GM21360 (cell line): ENCODE results near the gene COBL.
"Not testable (repeated sequence)": the region's sequence is repeated elsewhere in the genome, so short reads cannot be mapped to it uniquely, and the experiment has no call there.

ENCODE experiments used
- ATAC-seq: cut with Tn5 transposase; IDR thresholded peaks from one replicate; pipeline ENCODE4 v1.9.1; 2021; ENCODE audit warnings: mild to moderate bottlenecking, moderate library complexity; ENCODE audit not compliant: unreplicated experiment

Gene COBL

GRCh38 chr7:51013218-51013786 is 303.3 kb downstream of the COBL start:
- no peak for ATAC-seq

- ATAC-seq: no peak
Measured at GRCh38 chr7:51012569-51013217, 303.9 kb downstream of the COBL start.

GRCh38 chr7:51011710-51012350 is 304.8 kb downstream of the COBL start:
- ATAC-seq: no peak

- no peak for ATAC-seq
Measured at GRCh38 chr7:51010534-51010933, 306.1 kb downstream of the COBL start.

- no peak for ATAC-seq
Measured at GRCh38 chr7:51009716-51010496, 306.7 kb downstream of the COBL start.

- ATAC-seq: no peak
Measured at GRCh38 chr7:51007551-51008505, 308.8 kb downstream of the COBL start.

GRCh38 chr7:51006483-51007235 is 309.9 kb downstream of the COBL start:
- ATAC-seq: no peak

- no peak for ATAC-seq
Measured at GRCh38 chr7:51005074-51005473, 311.5 kb downstream of the COBL start.

- ATAC-seq: no peak
Measured at GRCh38 chr7:51000956-51001355, 315.7 kb downstream of the COBL start.

GRCh38 chr7:50994753-50995319 is 321.8 kb downstream of the COBL start:
- ATAC-seq: no peak

GRCh38 chr7:50990214-50990613 is 326.4 kb downstream of the COBL start:
- ATAC-seq: not testable (repeated sequence)

- no peak for ATAC-seq
Measured at GRCh38 chr7:50988988-50989387, 327.6 kb downstream of the COBL start.

GRCh38 chr7:50988465-50988864 is 328.1 kb downstream of the COBL start:
- no peak for ATAC-seq

- no peak for ATAC-seq
Measured at GRCh38 chr7:50985096-50985495, 331.5 kb downstream of the COBL start.

GRCh38 chr7:50983850-50984249 is 332.8 kb downstream of the COBL start:
- ATAC-seq: no peak

- ATAC-seq: no peak
Measured at GRCh38 chr7:50982626-50983025, 334.0 kb downstream of the COBL start.

GRCh38 chr7:50981743-50982142 is 334.9 kb downstream of the COBL start:
- ATAC-seq: no peak

GRCh38 chr7:50980411-50980810 is 336.2 kb downstream of the COBL start:
- ATAC-seq: no peak

GRCh38 chr7:50978633-50979215 is 337.9 kb downstream of the COBL start:
- ATAC-seq: no peak
